ENCODE results near the gene DHRS2. TPM values are rescaled to one million over a fixed set of nuclear protein-coding genes. Genes with fewer than 3 reads are reported as not detected.
"Not testable (repeated sequence)": the region's sequence is repeated elsewhere in the genome, so short reads cannot be mapped to it uniquely, and the experiment has no call there.

Gene DHRS2
- total and polyA plus RNA-seq, 7 experiments from 2014 or later, result 0.63 to 5.5 TPM; not detected in 5

- H3K27me3 ChIP-seq (ENCODE audit: control insufficient read depth in 2 of 2, insufficient read depth in 2 of 2, low read length in 2 of 2); H3K9me3 Mint-ChIP-seq; H3K36me3 ChIP-seq (ENCODE audit: control insufficient read depth in 2 of 3, insufficient read depth in 3 of 3, low read length in 3 of 3); H3K4me1 ChIP-seq (ENCODE audit: control insufficient read depth in 2 of 2, insufficient read depth in 2 of 2, low read length in 2 of 2); H3K4me1 Mint-ChIP-seq; CTCF ChIA-PET; DNase-seq; H3K27ac Mint-ChIP-seq; H3K4me3 Mint-ChIP-seq; H3K27ac ChIP-seq (ENCODE audit: low read depth, low read length); H3K36me3 Mint-ChIP-seq; ATAC-seq; POLR2A ChIA-PET; intact Hi-C loops (cut with micrococcal nuclease); H3K9me3 ChIP-seq (ENCODE audit: control insufficient read depth in 2 of 3, low read length in 3 of 3); H3K4me3 ChIP-seq (ENCODE audit: low read length): not testable (repeated sequence)
- H3K27me3 Mint-ChIP-seq, result peaks cover 9 to 15% (median 10%) of the 10 kb centered on the region in 5 donors
Measured at GRCh38 chr14:23689709-23690514, 53.7 kb downstream of the DHRS2 start.

- intact Hi-C loops (cut with micrococcal nuclease), result no loop called here
- no peaks in the 10 kb centered on the region for H3K4me1 ChIP-seq (ENCODE audit: control insufficient read depth in 2 of 2, insufficient read depth in 2 of 2, low read length in 2 of 2)
- ChIA-PET CTCF (no interaction called here), POLR2A (no interaction called here)
- DNase-seq, result no peak
- no peak overlapping the region for H3K4me3 Mint-ChIP-seq
- no peaks in the 10 kb centered on the region for H3K36me3 ChIP-seq (ENCODE audit: control insufficient read depth in 2 of 3, insufficient read depth in 3 of 3, low read length in 3 of 3)
- H3K27ac Mint-ChIP-seq, result no peak overlapping the region
- peaks cover 0 to 7% (median 5%) of the 10 kb centered on the region in 5 donors for H3K36me3 Mint-ChIP-seq
- ATAC-seq, result no peak
- no peaks in the 10 kb centered on the region for H3K4me1 Mint-ChIP-seq
- no peaks in the 10 kb centered on the region for H3K9me3 ChIP-seq (ENCODE audit: control insufficient read depth in 2 of 3, low read length in 3 of 3)
- H3K4me3 ChIP-seq (ENCODE audit: low read length), result no peak overlapping the region
- peaks cover 0 to 8% (median 0%) of the 10 kb centered on the region in 11 donors for H3K9me3 Mint-ChIP-seq
- H3K27me3 ChIP-seq (ENCODE audit: control insufficient read depth in 2 of 2, insufficient read depth in 2 of 2, low read length in 2 of 2), result peaks cover 0 to 10% of the 10 kb centered on the region in 2 donors
- peaks cover 10 to 22% (median 12%) of the 10 kb centered on the region in 5 donors for H3K27me3 Mint-ChIP-seq
- H3K27ac ChIP-seq (ENCODE audit: low read depth, low read length), result no peak overlapping the region
Measured at GRCh38 chr14:23692416-23692815, 56.3 kb downstream of the DHRS2 start.

GRCh38 chr14:23693252-23693775 lies 57.1 kb downstream of the DHRS2 start:
- DNase-seq, result no peak
- no peak for ATAC-seq

GRCh38 chr14:23694085-23694948 lies 58.2 kb downstream of the DHRS2 start:
- Histone ChIP-seq H3K27ac (ENCODE audit: low read depth, low read length) (no peak overlapping the region), H3K4me1 (ENCODE audit: control insufficient read depth in 2 of 2, insufficient read depth in 2 of 2, low read length in 2 of 2) (no peaks in the 10 kb centered on the region), H3K9me3 (ENCODE audit: control insufficient read depth in 2 of 3, low read length in 3 of 3) (no peaks in the 10 kb centered on the region), H3K27me3 (ENCODE audit: control insufficient read depth in 2 of 2, insufficient read depth in 2 of 2, low read length in 2 of 2) (peaks cover 0 to 10% of the 10 kb centered on the region in 2 donors), H3K4me3 (ENCODE audit: low read length) (no peak overlapping the region), H3K36me3 (ENCODE audit: control insufficient read depth in 2 of 3, insufficient read depth in 3 of 3, low read length in 3 of 3) (no peaks in the 10 kb centered on the region)
- no peak for ATAC-seq
- no peak overlapping the region for H3K4me3 Mint-ChIP-seq
- H3K27ac Mint-ChIP-seq, result no peak overlapping the region
- peaks cover 0 to 8% (median 0%) of the 10 kb centered on the region in 11 donors for H3K9me3 Mint-ChIP-seq
- no peaks in the 10 kb centered on the region for H3K4me1 Mint-ChIP-seq
- H3K36me3 Mint-ChIP-seq, result peaks cover 0 to 7% (median 5%) of the 10 kb centered on the region in 5 donors
- peaks cover 13 to 40% (median 16%) of the 10 kb centered on the region in 5 donors for H3K27me3 Mint-ChIP-seq
- intact Hi-C loops (cut with micrococcal nuclease), result no loop called here
- ChIA-PET POLR2A (no interaction called here), CTCF (no interaction called here)
- DNase-seq, result no peak

More at GRCh38 chr14:23693252-23693775, 57.1 kb downstream of the DHRS2 start:
- Mint-ChIP-seq H3K36me3 (peaks cover 0 to 7% (median 5%) of the 10 kb centered on the region in 5 donors), H3K4me1 (no peaks in the 10 kb centered on the region), H3K4me3 (no peak overlapping the region), H3K9me3 (peaks cover 0 to 8% (median 0%) of the 10 kb centered on the region in 11 donors), H3K27me3 (peaks cover 14 to 31% (median 18%) of the 10 kb centered on the region in 5 donors), H3K27ac (no peak overlapping the region)
- Histone ChIP-seq H3K27me3 (ENCODE audit: control insufficient read depth in 2 of 2, insufficient read depth in 2 of 2, low read length in 2 of 2) (peaks cover 0 to 10% of the 10 kb centered on the region in 2 donors), H3K4me3 (ENCODE audit: low read length) (no peak overlapping the region), H3K4me1 (ENCODE audit: control insufficient read depth in 2 of 2, insufficient read depth in 2 of 2, low read length in 2 of 2) (no peaks in the 10 kb centered on the region), H3K9me3 (ENCODE audit: control insufficient read depth in 2 of 3, low read length in 3 of 3) (no peaks in the 10 kb centered on the region), H3K27ac (ENCODE audit: low read depth, low read length) (no peak overlapping the region), H3K36me3 (ENCODE audit: control insufficient read depth in 2 of 3, insufficient read depth in 3 of 3, low read length in 3 of 3) (no peaks in the 10 kb centered on the region)
- CTCF ChIA-PET, result interaction anchor here (0.7 kb wide), 1 partner anchor 297 kb away, joined by 3 read pairs; no protein-coding TSS in a partner anchor
- intact Hi-C loops (cut with micrococcal nuclease), result no loop called here
- POLR2A ChIA-PET, result no interaction called here

Other genes starting within 250 kb of the DHRS2 start
- gene MYH6, start 228.1 kb upstream of the DHRS2 start, total RNA-seq, result under 1 TPM in 1 of 5 experiments, not detected in 4; 0.27 TPM
- not detected for gene MYH6, start 228.1 kb upstream of the DHRS2 start, polyA plus RNA-seq
- gene MYH7, start 200.7 kb upstream of the DHRS2 start, total RNA-seq, result not detected
- not detected for gene MYH7, start 200.7 kb upstream of the DHRS2 start, polyA plus RNA-seq
- gene NGDN, start 166.7 kb upstream of the DHRS2 start, total RNA-seq, result 100 to 1,000 TPM in 1 of 5 experiments, 10 to 100 TPM in 4; 52.9 to 152 (median 74.0) TPM
- 100 to 1,000 TPM; 101 to 112 TPM for gene NGDN, start 166.7 kb upstream of the DHRS2 start, polyA plus RNA-seq
- gene ZFHX2, start 84.6 kb upstream of the DHRS2 start, total RNA-seq, result 1 to 10 TPM in 1 of 5 experiments, under 1 TPM in 4; 0.45 to 2.6 (median 0.49) TPM
- not detected for gene ZFHX2, start 84.6 kb upstream of the DHRS2 start, polyA plus RNA-seq
- 10 to 100 TPM; 16.4 to 26.7 (median 19.2) TPM for gene THTPA, start 80.1 kb upstream of the DHRS2 start, total RNA-seq
- gene THTPA, start 80.1 kb upstream of the DHRS2 start, polyA plus RNA-seq, result 10 to 100 TPM; 17.9 to 18.1 TPM
- gene AP1G2, start 68.6 kb upstream of the DHRS2 start, total RNA-seq, result 100 to 1,000 TPM; 266 to 548 (median 293) TPM
- gene AP1G2, start 68.6 kb upstream of the DHRS2 start, polyA plus RNA-seq, result 100 to 1,000 TPM in 1 of 2 donors, 10 to 100 TPM in 1; 66.4 to 113 TPM
- gene JPH4, start 57.6 kb upstream of the DHRS2 start, total RNA-seq, result 1 to 10 TPM in 1 of 5 experiments, under 1 TPM in 1, not detected in 3; 0.16 to 1.2 TPM
- gene JPH4, start 57.6 kb upstream of the DHRS2 start, polyA plus RNA-seq, result under 1 TPM in 1 of 2 donors, not detected in 1; 0.13 TPM

Measured in naive thymus-derived CD4-positive, alpha-beta T cell (primary cell).